ENCODE data around the gene SLX9. TPM values are rescaled to one million over a fixed set of nuclear protein-coding genes. Genes with fewer than 3 reads are reported as not detected.

SLX9 gene
- total RNA-seq, 1 donor from 2014 or later, result 38.8 TPM

DNA sequence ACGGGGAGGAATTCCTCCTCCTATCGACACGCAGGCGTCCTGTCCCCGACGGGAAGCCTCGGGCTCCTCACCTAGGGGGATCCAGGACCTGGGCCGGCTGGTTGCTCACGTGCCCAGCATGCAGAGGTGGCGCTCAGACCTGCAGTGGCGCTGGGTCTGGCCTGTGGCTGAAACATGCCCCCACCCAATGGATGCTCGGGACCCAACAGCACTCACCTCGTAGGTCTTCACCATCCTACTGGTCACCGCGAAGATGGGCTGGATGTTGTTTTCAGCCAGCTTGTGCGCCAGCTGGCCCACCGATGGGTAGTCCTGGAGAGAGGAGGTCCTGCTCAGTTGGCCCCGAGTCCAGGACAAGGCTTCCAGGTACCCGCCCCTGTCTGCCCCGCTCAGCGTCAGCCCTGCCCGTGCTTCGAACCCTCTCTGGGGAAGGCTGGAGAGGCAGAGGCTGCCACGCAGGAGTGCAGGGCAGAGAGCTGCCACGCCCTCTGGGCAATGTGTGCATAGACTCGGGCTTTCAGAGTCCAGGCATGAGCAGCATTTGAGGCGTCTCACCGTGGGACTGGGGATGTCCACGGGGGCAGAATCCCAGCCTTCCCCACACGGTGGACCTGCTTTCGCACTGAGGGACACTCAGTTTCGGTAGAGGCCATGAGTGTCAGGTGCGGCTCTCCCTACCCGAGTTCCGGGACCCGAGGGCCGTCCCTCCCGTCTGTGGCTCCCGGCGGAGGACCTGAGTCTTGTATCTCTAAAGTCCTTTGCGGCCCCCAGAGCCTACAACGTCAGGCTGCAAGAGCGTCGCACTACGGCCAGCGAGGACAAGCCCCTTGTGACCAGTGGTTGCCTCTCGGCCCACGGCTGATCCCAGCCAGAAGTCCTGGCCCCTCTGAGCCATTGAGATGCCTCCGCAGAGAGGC, 40.7 kb upstream of the SLX9 start:
- Mint-ChIP-seq H3K36me3 (ENCODE audit: low read depth, unreplicated experiment) (no peaks in the 10 kb centered on the region), H3K27me3 (ENCODE audit: low read depth, unreplicated experiment) (peaks cover 58% of the 10 kb centered on the region), H3K4me1 (ENCODE audit: low read depth, unreplicated experiment) (no peaks in the 10 kb centered on the region), H3K4me3 (ENCODE audit: unreplicated experiment) (no peak overlapping the region), H3K27ac (ENCODE audit: unreplicated experiment) (no peak overlapping the region), H3K9me3 (ENCODE audit: unreplicated experiment) (peaks cover 7% of the 10 kb centered on the region)
- no peak for FAIRE-seq
- Histone ChIP-seq H3K4me3 (ENCODE audit: insufficient read depth, low read depth, low read length) (no peak overlapping the region), H4K20me1 (ENCODE audit: insufficient read depth, low read length) (no peaks in the 10 kb centered on the region), H3K4me2 (ENCODE audit: low read length) (no peak overlapping the region), H3K36me3 (ENCODE audit: insufficient read depth, low read length) (no peaks in the 10 kb centered on the region), H3K9me3 (ENCODE audit: insufficient read depth, low read depth, low read length) (no peaks in the 10 kb centered on the region), H2AFZ (ENCODE audit: low read depth, low read length) (no peak overlapping the region), H3K4me1 (ENCODE audit: insufficient read depth, low read length) (no peaks in the 10 kb centered on the region), H3K27me3 (ENCODE audit: insufficient read depth, low read length) (peaks cover 21% of the 10 kb centered on the region), H3K79me2 (ENCODE audit: insufficient read depth, low read length) (no peaks in the 10 kb centered on the region), H3K27ac (ENCODE audit: low read depth, low read length) (no peak overlapping the region), H3K9ac (ENCODE audit: low read length) (no peak overlapping the region)
- TF ChIP-seq EZH2 (IDR thresholded peaks at IDR 0.05; ENCODE audit: insufficient read depth, low read length), result no peak
- TF ChIP-seq, protein P1, sequence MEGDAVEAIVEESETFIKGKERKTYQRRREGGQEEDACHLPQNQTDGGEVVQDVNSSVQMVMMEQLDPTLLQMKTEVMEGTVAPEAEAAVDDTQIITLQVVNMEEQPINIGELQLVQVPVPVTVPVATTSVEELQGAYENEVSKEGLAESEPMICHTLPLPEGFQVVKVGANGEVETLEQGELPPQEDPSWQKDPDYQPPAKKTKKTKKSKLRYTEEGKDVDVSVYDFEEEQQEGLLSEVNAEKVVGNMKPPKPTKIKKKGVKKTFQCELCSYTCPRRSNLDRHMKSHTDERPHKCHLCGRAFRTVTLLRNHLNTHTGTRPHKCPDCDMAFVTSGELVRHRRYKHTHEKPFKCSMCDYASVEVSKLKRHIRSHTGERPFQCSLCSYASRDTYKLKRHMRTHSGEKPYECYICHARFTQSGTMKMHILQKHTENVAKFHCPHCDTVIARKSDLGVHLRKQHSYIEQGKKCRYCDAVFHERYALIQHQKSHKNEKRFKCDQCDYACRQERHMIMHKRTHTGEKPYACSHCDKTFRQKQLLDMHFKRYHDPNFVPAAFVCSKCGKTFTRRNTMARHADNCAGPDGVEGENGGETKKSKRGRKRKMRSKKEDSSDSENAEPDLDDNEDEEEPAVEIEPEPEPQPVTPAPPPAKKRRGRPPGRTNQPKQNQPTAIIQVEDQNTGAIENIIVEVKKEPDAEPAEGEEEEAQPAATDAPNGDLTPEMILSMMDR (IDR thresholded peaks at IDR 0.05; ENCODE audit: insufficient read depth, low read depth, low read length), result no peak
- DNase-seq (ENCODE audit: low read depth), result no peak

DNA sequence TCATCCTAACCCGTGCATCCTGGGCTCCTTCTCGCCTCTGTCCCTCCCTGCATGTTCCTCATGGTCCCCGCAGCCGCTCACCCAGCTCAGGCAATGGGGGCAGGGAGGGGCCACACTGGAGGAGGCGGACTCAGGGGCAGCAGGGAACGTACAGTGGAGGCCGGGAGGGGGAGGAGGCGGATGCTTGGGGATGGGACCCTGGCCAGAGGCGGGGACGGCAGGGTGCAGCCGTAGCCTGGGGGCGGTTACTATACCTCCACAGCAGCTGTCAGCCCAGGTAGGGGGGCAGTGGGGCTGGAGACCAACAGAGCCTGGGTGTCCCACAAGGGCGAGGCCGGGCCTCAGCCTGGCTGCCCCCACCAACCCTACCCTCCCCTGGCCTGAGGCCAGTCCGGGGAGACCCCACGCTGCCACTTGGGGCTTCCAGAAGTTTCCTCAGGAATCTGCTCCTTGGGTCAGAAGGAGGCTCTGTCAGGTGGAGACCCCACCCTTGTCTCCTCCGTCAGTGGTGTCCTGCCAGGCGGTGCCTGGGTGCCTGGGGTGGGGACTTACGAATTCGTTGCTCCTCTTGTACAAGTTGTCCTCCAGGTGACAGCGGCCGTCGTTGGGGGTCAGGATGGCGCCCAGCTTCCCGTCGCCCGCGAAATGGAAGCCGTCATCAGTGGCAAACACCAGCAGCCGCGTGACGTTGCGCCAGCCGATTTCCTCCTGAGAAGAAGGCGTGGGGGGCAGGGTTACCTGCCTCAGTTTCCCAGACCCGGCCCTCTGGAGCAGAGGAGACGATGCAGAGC, 39.9 kb upstream of the SLX9 start:
- H3K4me2 ChIP-seq (ENCODE audit: low read length), result no peak overlapping the region
- H3K27ac ChIP-seq (ENCODE audit: low read depth, low read length), result no peak overlapping the region
- H3K4me1 Mint-ChIP-seq (ENCODE audit: low read depth, unreplicated experiment), result no peaks in the 10 kb centered on the region
- peaks cover 15% of the 10 kb centered on the region for H3K27me3 ChIP-seq (ENCODE audit: insufficient read depth, low read length)
- no peak overlapping the region for H3K4me3 ChIP-seq (ENCODE audit: insufficient read depth, low read depth, low read length)
- H3K9me3 ChIP-seq (ENCODE audit: insufficient read depth, low read depth, low read length), result no peaks in the 10 kb centered on the region
- FAIRE-seq (no peak), DNase-seq (ENCODE audit: low read depth) (no peak)
- H3K79me2 ChIP-seq (ENCODE audit: insufficient read depth, low read length), result no peaks in the 10 kb centered on the region
- no peaks in the 10 kb centered on the region for H3K36me3 Mint-ChIP-seq (ENCODE audit: low read depth, unreplicated experiment)
- H3K4me1 ChIP-seq (ENCODE audit: insufficient read depth, low read length), result no peaks in the 10 kb centered on the region
- H3K27ac Mint-ChIP-seq (ENCODE audit: unreplicated experiment), result no peak overlapping the region
- H3K27me3 Mint-ChIP-seq (ENCODE audit: low read depth, unreplicated experiment), result peaks cover 59% of the 10 kb centered on the region
- H2AFZ ChIP-seq (ENCODE audit: low read depth, low read length), result no peak overlapping the region
- H3K9ac ChIP-seq (ENCODE audit: low read length), result no peak overlapping the region
- H4K20me1 ChIP-seq (ENCODE audit: insufficient read depth, low read length), result no peaks in the 10 kb centered on the region
- no peaks in the 10 kb centered on the region for H3K36me3 ChIP-seq (ENCODE audit: insufficient read depth, low read length)
- H3K9me3 Mint-ChIP-seq (ENCODE audit: unreplicated experiment), result peaks cover 7% of the 10 kb centered on the region
- H3K4me3 Mint-ChIP-seq (ENCODE audit: unreplicated experiment), result no peak overlapping the region
- TF ChIP-seq, protein P1 (IDR thresholded peaks at IDR 0.05; ENCODE audit: insufficient read depth, low read depth, low read length), result no peak

Data from astrocyte (in vitro differentiated cells and primary cell).